Measurements from ENCODE around the gene PIK3R2.
A peak's percentile ranks its signal among the peaks of the same experiment; 100 is the strongest.
"Not testable (repeated sequence)": the region's sequence is repeated elsewhere in the genome, so short reads cannot be mapped to it uniquely, and the experiment has no call there.

Gene PIK3R2

GRCh38 chr19:18205200-18205892, 52.4 kb downstream of the PIK3R2 start:
- peak; percentile 73 to 76 for DNase-seq

DNA sequence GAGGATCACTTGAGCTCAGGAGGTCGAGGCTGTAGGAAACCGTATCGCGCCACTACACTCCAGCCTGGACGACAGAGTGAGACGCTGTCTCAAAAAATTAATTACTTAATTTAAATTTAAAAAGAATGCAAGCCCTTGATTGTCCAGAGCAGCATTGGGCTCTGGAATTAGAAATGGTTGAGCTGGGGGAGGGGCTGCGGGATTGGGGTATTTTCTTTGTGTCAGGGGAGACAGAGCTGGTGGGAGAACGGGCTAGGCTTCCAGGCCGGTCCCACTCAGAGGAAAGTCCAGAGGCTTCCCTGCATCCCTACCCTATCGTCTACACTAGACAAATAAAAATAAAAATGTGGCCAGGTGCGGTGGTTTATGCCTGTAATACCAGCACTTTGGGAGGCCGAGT, 53.1 kb downstream of the PIK3R2 start:
- DNase-seq = no peak

DNA sequence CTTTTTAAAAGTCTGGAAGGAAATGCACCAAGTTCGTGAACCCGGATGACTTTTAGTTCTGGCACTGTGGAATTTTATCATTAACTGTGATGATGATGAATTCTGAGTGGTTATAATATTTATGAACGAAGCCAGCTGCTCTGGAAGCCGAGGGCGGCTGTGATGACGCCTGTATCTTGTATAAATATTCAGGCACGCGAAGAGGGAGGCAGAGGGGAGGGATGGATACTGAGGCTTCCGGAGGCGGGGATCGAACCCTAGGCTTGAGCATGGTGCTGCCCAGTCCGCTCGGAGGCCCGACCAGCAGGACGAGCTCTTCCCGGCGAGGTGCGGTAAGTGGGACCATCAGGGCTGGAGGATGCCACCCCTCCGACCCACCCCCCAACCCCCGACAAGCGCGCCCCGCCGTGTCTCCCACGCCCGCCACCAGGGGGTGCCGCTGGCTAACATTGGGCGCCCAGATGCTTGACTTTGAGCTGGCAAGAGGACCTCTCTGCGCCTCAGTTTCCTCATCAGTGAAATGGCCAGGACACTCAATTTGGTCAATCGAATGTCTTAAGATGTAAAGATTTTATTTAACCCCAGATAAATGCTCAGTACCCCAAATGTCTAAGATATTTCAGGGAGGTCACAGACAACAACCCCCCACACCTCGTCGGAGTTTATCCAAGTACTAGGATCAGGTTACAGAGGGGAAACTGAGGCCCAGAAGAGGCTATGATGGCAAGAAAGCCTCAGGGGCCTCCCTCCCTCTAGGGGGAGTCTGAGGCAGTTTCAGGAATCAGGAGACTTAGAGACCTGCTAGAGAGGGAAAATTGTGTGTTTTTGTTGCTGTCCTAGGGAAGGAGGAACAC, 55.4 kb downstream of the PIK3R2 start:
- peak; percentile 75 to 80 for DNase-seq

DNA sequence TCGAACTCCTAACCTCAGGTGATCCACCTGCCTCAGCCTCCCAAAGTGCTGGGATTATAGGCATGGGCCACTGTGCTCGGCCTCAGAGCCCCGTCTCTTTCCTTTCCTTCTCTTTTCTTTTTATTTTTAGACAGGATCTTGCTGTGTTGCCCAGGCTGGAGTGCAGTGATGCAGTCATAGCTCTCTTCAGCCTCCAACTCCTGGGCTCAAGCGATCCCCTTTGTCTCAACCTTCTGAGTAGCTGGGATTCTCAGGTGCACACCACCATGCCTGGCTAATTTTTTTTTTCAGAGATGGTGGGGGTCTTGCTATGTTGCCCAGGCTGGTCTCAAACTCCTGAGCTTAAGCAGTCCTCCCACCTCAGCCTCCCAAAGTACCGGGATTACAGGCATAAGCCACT, 56.9 kb downstream of the PIK3R2 start:
- not testable (repeated sequence) for DNase-seq

GRCh38 chr19:18211683-18212082, 58.7 kb downstream of the PIK3R2 start:
- DNase-seq = no peak

- DNase-seq = no peak
These were observed 61.9 kb downstream of the PIK3R2 start for GRCh38 chr19:18214779-18215433.

- DNase-seq = no peak
These were observed 63.8 kb downstream of the PIK3R2 start for GRCh38 chr19:18216789-18217188.

DNA sequence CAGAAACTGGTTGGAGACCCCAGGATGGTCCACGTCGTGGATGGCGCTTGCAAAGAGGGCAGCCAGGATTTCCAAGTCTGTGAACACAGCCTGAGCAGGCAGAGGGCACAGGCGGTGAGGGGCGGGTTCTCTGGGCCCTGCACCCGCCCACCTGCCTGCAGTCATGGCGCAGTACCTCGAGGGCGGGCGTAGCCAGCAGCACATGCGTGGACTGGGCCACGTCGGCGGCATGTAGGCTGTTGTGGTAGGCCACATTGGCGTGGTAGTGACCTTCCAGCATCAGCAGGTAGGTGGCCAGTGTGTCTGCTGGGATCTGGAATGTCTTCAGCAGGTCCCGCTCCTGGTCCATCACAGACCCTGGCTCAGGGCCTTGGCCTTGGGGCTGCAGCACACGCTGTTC, 65.2 kb downstream of the PIK3R2 start:
- no peak for DNase-seq

DNA sequence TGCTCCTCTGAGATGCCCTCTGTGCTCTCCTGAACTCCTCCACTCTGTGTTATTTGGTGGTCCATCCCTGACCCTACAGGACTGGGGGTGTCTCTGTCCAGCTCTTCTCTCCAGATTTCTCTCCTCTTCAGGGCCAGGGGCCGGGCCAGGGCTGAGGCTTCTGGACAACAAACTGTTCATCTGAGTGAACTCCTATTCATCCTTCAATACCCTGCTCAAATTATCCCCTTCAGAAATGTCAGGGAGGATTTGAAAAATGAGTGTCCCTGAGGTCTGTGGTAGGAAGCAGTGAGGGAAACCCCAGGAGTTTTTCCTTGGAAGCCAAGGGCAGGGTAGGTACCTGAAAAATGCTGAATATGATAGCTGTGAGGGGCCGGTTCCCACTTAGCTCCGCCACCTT, 65.6 kb downstream of the PIK3R2 start:
- no peak for DNase-seq
